ENCODE data around the gene CD3E. TPM values are rescaled to one million over a fixed set of nuclear protein-coding genes. Genes with fewer than 3 reads are reported as not detected.

Gene CD3E
- total and polyA plus RNA-seq, 2 of the 13 experiments (the other 11 are each of a cell fraction or from before 2014, with no cell fraction given), result not detected

- no peak for TF ChIP-seq HNF1A (IDR thresholded peaks at IDR 0.05; ENCODE audit: low read depth)
- no peak for TF ChIP-seq HNF1A (CRISPR knock-in tag; IDR thresholded peaks at IDR 0.05; ENCODE audit: borderline replicate concordance)
- TF ChIP-seq ZNF652 (CRISPR knock-in tag; IDR thresholded peaks at IDR 0.05; ENCODE audit: borderline replicate concordance, low read depth), result peak; percentile 93
- no peak for TF ChIP-seq POLR2A (IDR thresholded peaks at IDR 0.05; ENCODE audit: insufficient read depth in 1 of 2, low read depth in 2 of 2, low read length in 2 of 2)
- TF ChIP-seq, protein P1, sequence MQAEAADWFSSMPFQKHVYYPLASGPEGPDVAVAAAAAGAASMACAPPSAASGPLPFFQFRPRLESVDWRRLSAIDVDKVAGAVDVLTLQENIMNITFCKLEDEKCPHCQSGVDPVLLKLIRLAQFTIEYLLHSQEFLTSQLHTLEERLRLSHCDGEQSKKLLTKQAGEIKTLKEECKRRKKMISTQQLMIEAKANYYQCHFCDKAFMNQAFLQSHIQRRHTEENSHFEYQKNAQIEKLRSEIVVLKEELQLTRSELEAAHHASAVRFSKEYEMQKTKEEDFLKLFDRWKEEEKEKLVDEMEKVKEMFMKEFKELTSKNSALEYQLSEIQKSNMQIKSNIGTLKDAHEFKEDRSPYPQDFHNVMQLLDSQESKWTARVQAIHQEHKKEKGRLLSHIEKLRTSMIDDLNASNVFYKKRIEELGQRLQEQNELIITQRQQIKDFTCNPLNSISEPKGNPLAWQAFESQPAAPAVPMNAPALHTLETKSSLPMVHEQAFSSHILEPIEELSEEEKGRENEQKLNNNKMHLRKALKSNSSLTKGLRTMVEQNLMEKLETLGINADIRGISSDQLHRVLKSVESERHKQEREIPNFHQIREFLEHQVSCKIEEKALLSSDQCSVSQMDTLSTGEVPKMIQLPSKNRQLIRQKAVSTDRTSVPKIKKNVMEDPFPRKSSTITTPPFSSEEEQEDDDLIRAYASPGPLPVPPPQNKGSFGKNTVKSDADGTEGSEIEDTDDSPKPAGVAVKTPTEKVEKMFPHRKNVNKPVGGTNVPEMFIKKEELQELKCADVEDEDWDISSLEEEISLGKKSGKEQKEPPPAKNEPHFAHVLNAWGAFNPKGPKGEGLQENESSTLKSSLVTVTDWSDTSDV (CRISPR knock-in tag; IDR thresholded peaks at IDR 0.05), result no peak
- no peak for TF ChIP-seq ZNF607 (CRISPR knock-in tag; IDR thresholded peaks at IDR 0.05; ENCODE audit: borderline replicate concordance)
- peak; percentile 81 for TF ChIP-seq FOXA3 (CRISPR knock-in tag; IDR thresholded peaks at IDR 0.05)
- no peak for TF ChIP-seq EHMT2 (IDR thresholded peaks at IDR 0.05; ENCODE audit: borderline replicate concordance, low read depth, low read length)
- TF ChIP-seq BCL6 (CRISPR knock-in tag; IDR thresholded peaks at IDR 0.05), result 0 out of 2 replicates have a peak, but pooled peaks have one; percentile 16
- TF ChIP-seq SKI (IDR thresholded peaks at IDR 0.05; ENCODE audit: partially characterized antibody), result no peak
- TF ChIP-seq CREB1 (IDR thresholded peaks at IDR 0.05), result no peak
- peak; percentile 34; the same call in 1 of the 2 replicates for TF ChIP-seq CREB1 (CRISPR knock-in tag; IDR thresholded peaks at IDR 0.05)
- no peak for TF ChIP-seq MTA1 (CRISPR knock-in tag; IDR thresholded peaks at IDR 0.05; ENCODE audit: borderline replicate concordance)
- TF ChIP-seq ZMYM2 (CRISPR knock-in tag; IDR thresholded peaks at IDR 0.05), result no peak
- TF ChIP-seq ZFP36L2 (CRISPR knock-in tag; IDR thresholded peaks at IDR 0.05), result no peak
- no peak for TF ChIP-seq ZNF451 (CRISPR knock-in tag; IDR thresholded peaks at IDR 0.05)
- TF ChIP-seq ZNF674 (CRISPR knock-in tag; IDR thresholded peaks at IDR 0.05; ENCODE audit: low read depth), result no peak
- TF ChIP-seq ARHGAP35 (CRISPR knock-in tag; IDR thresholded peaks at IDR 0.05; ENCODE audit: borderline replicate concordance), result no peak
- no peak for TF ChIP-seq FOXP1 (IDR thresholded peaks at IDR 0.05)
- peak; percentile 42; the same call in 1 of the 2 replicates for TF ChIP-seq FOXP1 (CRISPR knock-in tag; IDR thresholded peaks at IDR 0.05)
- TF ChIP-seq KLF9 (CRISPR knock-in tag; IDR thresholded peaks at IDR 0.05; ENCODE audit: low read depth), result no peak
- 0 out of 2 replicates have a peak, but pooled peaks have one; percentile 14 for TF ChIP-seq TCF7 (IDR thresholded peaks at IDR 0.05; ENCODE audit: low read depth)
- TF ChIP-seq FOXC1 (CRISPR knock-in tag; IDR thresholded peaks at IDR 0.05; ENCODE audit: borderline replicate concordance), result no peak
- TF ChIP-seq YEATS4 (CRISPR knock-in tag; IDR thresholded peaks at IDR 0.05; ENCODE audit: borderline replicate concordance), result no peak
- TF ChIP-seq GATA4 (IDR thresholded peaks at IDR 0.05; ENCODE audit: borderline replicate concordance, low read depth), result no peak
- TF ChIP-seq ZBTB8A (CRISPR knock-in tag; IDR thresholded peaks at IDR 0.05; ENCODE audit: borderline replicate concordance, low read depth), result no peak
- no peak for TF ChIP-seq ATF7-NPFF (CRISPR knock-in tag; IDR thresholded peaks at IDR 0.05; ENCODE audit: low read depth)
- 0 out of 2 replicates have a peak, but pooled peaks have one; percentile 28 for TF ChIP-seq SIX1 (CRISPR knock-in tag; IDR thresholded peaks at IDR 0.05; ENCODE audit: borderline replicate concordance)
Observed at GRCh38 chr11:118314988-118315411, 10.5 kb downstream of the CD3E start (continued).
